SK-N-SH (cell line): Measurements from ENCODE around the gene TTC16. TPM values are rescaled to one million over a fixed set of nuclear protein-coding genes. Genes with fewer than 3 reads are reported as not detected.

Experiments used
- CTCF ChIA-PET: fragments of 300-600, 350-600 bp; formaldehyde crosslinking; extraction: SDS; loops from one replicate; lab custom pipeline; 2021; lab: Yijun Ruan, JAX
- POLR2A ChIA-PET: fragments of 350-600 bp; sonication (Branson Sonifier 250); formaldehyde crosslinking; extraction: SDS; loops from one replicate; lab custom pipeline; 2020; ENCODE audit warnings: antibody characterized with exemption, inconsistent platforms; lab: Yijun Ruan, JAX
- DNase-seq: peaks from one replicate; pipeline ENCODE4 v3.0.0; 2012
- H2AFZ ChIP-seq: fragments of 200-600 bp; sonication (generic); 2 replicates; pipeline ENCODE4 v1.8.1; 2016; ENCODE audit warnings: antibody characterized with exemption, mild to moderate bottlenecking, low read depth
- H3F3A ChIP-seq: fragments of 200-600 bp; sonication (generic); replicated peaks from 2 replicates; pipeline ENCODE3; 2016; ENCODE audit warnings: antibody characterized with exemption, mild to moderate bottlenecking; ENCODE audit not compliant: insufficient read depth
- H3K27ac ChIP-seq, 2 experiments: fragments of 200-500 bp in 1 of 2; fragments of 200-600 bp in 1 of 2; sonication (Bioruptor generic) in 1 of 2; sonication (generic), shearing (Covaris generic) in 1 of 2; 2 replicates each; pipeline versions ENCODE4 v1.5.1 to v1.6.1; 2014 to 2016; ENCODE audit warnings: low read depth in 2 of 2, inconsistent platforms in 1 of 2, low read length in 1 of 2, mild to moderate bottlenecking in 1 of 2, mixed read lengths in 1 of 2
- H3K27me3 ChIP-seq: fragments of 200-600 bp; sonication (generic), shearing (Covaris generic); 2 replicates; pipeline ENCODE4 v1.6.1; 2016; ENCODE audit warnings: mixed run types; ENCODE audit not compliant: insufficient read depth
- H3K36me3 ChIP-seq, 2 experiments: fragments of 200-500 bp in 1 of 2; fragments of 200-600 bp in 1 of 2; sonication (Bioruptor generic) in 1 of 2; sonication (generic) in 1 of 2; replicated peaks in 1 of 2; 2 replicates each; pipeline versions ENCODE3 to v1.5.1; 2014 to 2016; ENCODE audit warnings: low read length in 1 of 2, mild to moderate bottlenecking in 1 of 2; ENCODE audit not compliant: insufficient read depth in 2 of 2, control insufficient read depth in 1 of 2
- H3K4me1 ChIP-seq, 2 experiments: fragments of 200-500 bp in 1 of 2; fragments of 200-600 bp in 1 of 2; sonication (Bioruptor generic) in 1 of 2; sonication (generic), shearing (Covaris generic) in 1 of 2; 2 replicates each; pipeline versions ENCODE4 v1.5.1 to v1.6.1; 2014 to 2016; ENCODE audit warnings: low read depth in 1 of 2, low read length in 1 of 2, mixed run types in 1 of 2; ENCODE audit not compliant: insufficient read depth in 2 of 2, control insufficient read depth in 1 of 2
- H3K4me2 ChIP-seq: fragments of 200-600 bp; sonication (generic), shearing (Covaris generic); 2 replicates; pipeline ENCODE4 v1.6.1; 2017; ENCODE audit warnings: mixed run types
- H3K4me3 ChIP-seq, 2 experiments: fragments of 200-500 bp in 1 of 2; fragments of 200-600 bp in 1 of 2; sonication (Bioruptor generic) in 1 of 2; sonication (generic), shearing (Covaris generic) in 1 of 2; 2 replicates each; pipeline versions ENCODE4 v1.5.1 to v1.8.1; 2014 to 2016; ENCODE audit warnings: low read depth in 2 of 2, inconsistent platforms in 1 of 2, low read length in 1 of 2, mild to moderate bottlenecking in 1 of 2, mixed read lengths in 1 of 2, moderate library complexity in 1 of 2
- H3K79me2 ChIP-seq: fragments of 200-600 bp; sonication (generic); 2 replicates; pipeline ENCODE4 v1.8.1; 2017; ENCODE audit warnings: mild to moderate bottlenecking; ENCODE audit not compliant: insufficient read depth
- H3K9ac ChIP-seq: fragments of 200-600 bp; sonication (generic); 2 replicates; pipeline ENCODE4 v1.6.1; 2017; ENCODE audit warnings: mixed run types
- H3K9me2 ChIP-seq: fragments of 200-600 bp; sonication (generic); 2 replicates; pipeline ENCODE4 v1.6.1; 2017; ENCODE audit warnings: mixed run types
- H3K9me3 ChIP-seq: fragments of 200-600 bp; sonication (generic); 2 replicates; pipeline ENCODE4 v1.6.1; 2017; ENCODE audit warnings: mixed run types, mild to moderate bottlenecking, moderate library complexity
- H4K20me1 ChIP-seq: fragments of 200-600 bp; sonication (generic); 2 replicates; pipeline ENCODE4 v1.6.1; 2017; ENCODE audit warnings: mild to moderate bottlenecking, mixed run types; ENCODE audit not compliant: insufficient read depth
- CHD2 ChIP-seq: fragments of 150-350 bp; IDR thresholded peaks from 2 replicates; pipeline ENCODE4 v1.6.1; 2018; ENCODE audit warnings: low read length; ENCODE audit not compliant: partially characterized antibody
- CTCF ChIP-seq: fragments of 200-600 bp; sonication (generic); IDR thresholded peaks from 2 replicates; pipeline ENCODE4 v1.6.1; 2017; ENCODE audit warnings: antibody characterized with exemption, mild to moderate bottlenecking, moderate library complexity
- ELF1 ChIP-seq: IDR thresholded peaks from 2 replicates; pipeline ENCODE4 v1.4.0; 2012
- FOSL2 ChIP-seq: IDR thresholded peaks from 2 replicates; pipeline ENCODE4 v1.4.0; 2012; ENCODE audit warnings: low read depth, mild to moderate bottlenecking, moderate library complexity, borderline replicate concordance
- FOXM1 ChIP-seq: IDR thresholded peaks from 2 replicates; pipeline ENCODE4 v1.4.0; 2012; ENCODE audit warnings: low read depth, mild to moderate bottlenecking
- GABPA ChIP-seq: IDR thresholded peaks from 2 replicates; pipeline ENCODE4 v1.4.0; 2012; ENCODE audit warnings: low read depth, mild to moderate bottlenecking
- GATA2 ChIP-seq: sonication (generic); formaldehyde crosslinking; IDR thresholded peaks from 2 replicates; pipeline ENCODE4 v1.5.0; 2020; ENCODE audit warnings: mild to moderate bottlenecking, missing genetic modification reagents
- MAX ChIP-seq: IDR thresholded peaks from 2 replicates; pipeline ENCODE4 v1.4.0; 2012; ENCODE audit warnings: low read depth
- RAD21 ChIP-seq: IDR thresholded peaks from 2 replicates; pipeline ENCODE4 v1.6.1; 2012; ENCODE audit warnings: mild to moderate bottlenecking, low read length
- REST ChIP-seq: IDR thresholded peaks from 2 replicates; pipeline ENCODE4 v1.6.1; 2012; ENCODE audit warnings: mild to moderate bottlenecking, low read depth, low read length, moderate library complexity
- SIN3A ChIP-seq: IDR thresholded peaks from 2 replicates; pipeline ENCODE4 v1.6.1; 2012; ENCODE audit warnings: low read depth, mild to moderate bottlenecking, low read length, moderate library complexity, borderline replicate concordance
- TAF1 ChIP-seq: IDR thresholded peaks from 2 replicates; pipeline ENCODE4 v1.6.1; 2012; ENCODE audit warnings: low read depth, mild to moderate bottlenecking, low read length, moderate library complexity, borderline replicate concordance
- TCF12 ChIP-seq: IDR thresholded peaks from 2 replicates; pipeline ENCODE4 v1.4.0; 2012
- TEAD4 ChIP-seq: IDR thresholded peaks from 2 replicates; pipeline ENCODE4 v1.4.0; 2012; ENCODE audit warnings: mild to moderate bottlenecking, borderline replicate concordance; ENCODE audit not compliant: insufficient read depth
- USF2 ChIP-seq: fragments of 150-350 bp; IDR thresholded peaks from 2 replicates; pipeline ENCODE4 v1.6.1; 2017; ENCODE audit warnings: antibody characterized with exemption, low read length, low read depth, borderline replicate concordance
- WGBS: methylation state at CpG from one replicate; pipeline ENCODE4 v1.1.6; 2017; ENCODE audit warnings: low lambda C conversion rate; 5-methylcytosine and 5-hydroxymethylcytosine counted together
- polyA plus RNA-seq, 3 experiments: library from polyadenylated mRNA; depleted of rRNA; stranded (reverse); fragments of >200 nt; gene quantifications; 2 replicates each; pipeline ENCODE4 v1.2.3, GENCODE V29; 2012

TTC16 gene
- polyA plus RNA-seq, 1 of the 3 experiments (the other 2 are of a cell fraction): 0.05 TPM

- TF ChIP-seq REST: no peak
- TF ChIP-seq SIN3A: no peak
- no peak for TF ChIP-seq MAX
- TF ChIP-seq CTCF: no peak
- no peak for TF ChIP-seq FOSL2
- TF ChIP-seq TAF1: no peak
- TF ChIP-seq ELF1: no peak
- TF ChIP-seq FOXM1: no peak
- no peak for TF ChIP-seq USF2
- TF ChIP-seq RAD21: no peak
- TF ChIP-seq GATA2 (CRISPR knock-in tag): no peak
- no peak for TF ChIP-seq TEAD4
- TF ChIP-seq TCF12: no peak
- TF ChIP-seq GABPA: no peak
- no peak for TF ChIP-seq CHD2
- 94% methylated on average over 11 of the region's 13 CpGs for WGBS
- Histone ChIP-seq H4K20me1 (no peaks in the 10 kb centered on the region), H3K27ac (no peak overlapping the region), H3K9me3 (no peaks in the 10 kb centered on the region), H3K9me2 (no peaks in the 10 kb centered on the region), H3K4me2 (no peak overlapping the region), H3K36me3 (peaks cover 18 to 46% of the 10 kb centered on the region in 2 experiments), H3K4me3 (no peak overlapping the region), H3K9ac (no peak overlapping the region), H3K4me1 (peaks cover 0 to 3% of the 10 kb centered on the region in 2 experiments; a peak in 1 of 4 replicates), H3K79me2 (no peaks in the 10 kb centered on the region), H3K27me3 (no peaks in the 10 kb centered on the region), H3F3A (no peaks in the 10 kb centered on the region), H2AFZ (no peak overlapping the region)
- DNase-seq: no peak
- ChIA-PET CTCF (interaction anchor here (0.6 kb wide), 1 partner anchor 105 kb away, joined by 4 read pairs; no protein-coding TSS in a partner anchor), POLR2A (no interaction called here)
Measured at GRCh38 chr9:127689329-127690000, 26.4 kb upstream of the TTC16 start.
